Frontal cortex (tissue), 4 donors: ENCODE measurements around the gene TRPV5. TPM values are rescaled to one million over a fixed set of nuclear protein-coding genes. Genes with fewer than 3 reads are reported as not detected.

Experiments used
- DNase-seq, 2 donors: peaks; one replicate each; pipeline ENCODE4 v3.0.0; 2012; ENCODE audit warnings: low spot score in 2 of 2
- FAIRE-seq: peaks from 2 replicates; lab custom pipeline; 2012; peaks lifted over from hg19 to GRCh38; lab: Jason Lieb, UNC
- total RNA-seq: library from RNA; depleted of rRNA; stranded (reverse); fragments of >200 nt; gene quantifications from one replicate; pipeline ENCODE4 v1.2.3, GENCODE V29; 2014
- donor health status: control.
- donor health status: control.
- donor health status: control.

TRPV5 gene
- total RNA-seq, 1 donor from 2014 or later, result not detected

DNA sequence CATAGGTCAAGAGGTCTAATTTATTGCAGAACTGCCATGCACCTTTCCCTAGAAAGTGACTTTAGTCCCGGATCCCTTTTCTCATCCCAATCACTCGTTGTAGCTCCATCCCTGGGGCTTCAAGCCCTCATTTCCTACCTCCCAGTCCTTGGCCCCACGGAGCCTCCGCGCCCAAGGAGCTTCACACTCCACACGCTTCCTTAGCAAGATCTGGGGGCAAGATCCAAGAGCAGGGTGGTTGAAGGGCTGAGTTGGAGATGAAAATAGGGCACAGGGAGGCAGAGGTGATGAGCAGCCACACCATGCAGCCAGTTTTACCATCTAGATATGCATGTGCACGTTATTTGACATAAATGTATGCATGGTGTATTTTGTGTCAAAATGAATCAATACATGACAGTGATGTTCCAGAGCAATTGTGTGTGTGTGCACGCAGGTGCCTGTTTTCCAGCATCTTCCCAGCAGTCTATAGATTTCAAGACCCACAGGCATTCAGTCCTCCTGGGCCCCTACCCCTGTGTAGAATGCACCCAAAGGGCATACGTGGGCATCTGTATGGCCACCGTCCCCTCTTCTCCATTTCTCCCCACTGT lies 42.0 kb downstream of the TRPV5 start:
- no peak for DNase-seq
- FAIRE-seq, result no peak

DNA sequence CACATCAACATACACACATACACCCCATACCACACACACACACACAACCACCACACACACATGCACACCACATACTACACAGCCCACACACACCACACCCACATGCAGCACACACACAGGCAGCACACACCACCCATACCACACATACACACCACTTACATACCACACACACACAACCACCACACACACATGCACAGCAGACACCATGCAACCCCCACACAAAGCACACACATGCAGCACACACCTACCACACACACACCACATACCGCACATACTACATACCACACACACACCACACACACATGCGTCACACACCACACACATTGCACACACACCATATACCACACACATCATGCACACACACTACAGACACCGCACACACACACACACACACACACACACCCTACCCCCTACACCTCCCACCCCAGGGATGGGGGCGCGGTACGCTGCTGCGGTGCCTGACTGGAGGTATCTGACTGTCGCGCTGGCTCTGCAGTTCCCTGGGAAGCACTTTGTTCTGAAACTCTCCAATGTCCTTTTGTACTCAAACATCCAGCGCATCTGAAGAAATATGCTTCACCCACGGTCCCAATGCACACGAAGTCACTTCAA lies 42.6 kb downstream of the TRPV5 start:
- FAIRE-seq, result no peak
- DNase-seq, result no peak

DNA sequence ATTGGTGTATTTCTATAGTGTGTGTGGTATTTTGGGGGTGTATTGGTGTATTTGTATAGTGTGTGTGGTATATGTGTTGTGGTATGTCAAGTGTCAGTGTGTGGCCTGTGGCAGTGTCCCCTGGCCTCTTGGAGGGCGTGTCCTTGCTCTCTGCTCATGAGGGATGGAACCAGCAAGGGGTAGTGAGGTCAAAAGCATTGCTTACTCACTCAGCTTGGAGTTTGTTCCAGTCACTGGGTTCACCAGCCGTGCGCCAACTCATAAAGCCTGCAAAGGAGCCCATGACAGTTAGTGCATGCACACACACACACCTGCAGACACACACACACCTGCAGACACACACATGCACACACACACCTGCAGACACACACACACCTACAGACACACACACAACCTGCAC lies 43.7 kb downstream of the TRPV5 start:
- no peak for FAIRE-seq
- DNase-seq, result no peak

DNA sequence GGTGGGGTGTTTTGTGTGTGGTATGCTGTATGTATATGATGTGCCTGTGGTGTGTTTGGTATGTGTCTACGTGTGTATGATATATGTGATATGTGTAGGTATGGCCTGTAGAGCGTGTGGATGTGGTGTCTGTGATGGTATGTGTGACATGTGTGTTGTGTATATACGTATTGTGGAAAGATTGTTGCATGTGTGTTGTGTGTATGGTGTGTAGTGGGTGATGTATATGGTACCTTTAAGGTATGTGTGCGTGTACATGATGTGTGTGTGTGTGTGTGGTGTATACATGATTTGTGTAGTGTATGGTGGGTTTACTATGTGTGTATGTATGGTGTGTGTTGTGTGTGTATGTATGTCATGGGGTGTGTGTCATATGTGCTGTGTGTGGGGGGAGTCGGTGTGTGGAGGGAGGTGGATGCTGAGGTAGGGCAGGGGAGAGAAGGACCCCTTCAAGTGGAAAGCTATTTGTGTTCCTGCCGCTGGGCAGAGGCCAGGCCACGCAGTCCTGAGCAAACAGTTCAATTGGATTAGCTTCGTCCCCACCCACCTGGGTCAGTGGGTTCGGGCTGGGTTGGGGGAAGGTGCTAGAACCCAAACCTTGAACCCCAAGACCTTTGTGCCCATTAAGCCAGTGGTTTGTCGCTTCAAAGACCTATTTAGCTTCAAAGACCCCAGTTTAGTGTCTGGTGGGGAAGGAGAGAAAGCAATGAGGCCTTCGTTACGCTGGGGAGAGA lies 46.1 kb downstream of the TRPV5 start:
- FAIRE-seq, result no peak
- DNase-seq, result no peak

DNA sequence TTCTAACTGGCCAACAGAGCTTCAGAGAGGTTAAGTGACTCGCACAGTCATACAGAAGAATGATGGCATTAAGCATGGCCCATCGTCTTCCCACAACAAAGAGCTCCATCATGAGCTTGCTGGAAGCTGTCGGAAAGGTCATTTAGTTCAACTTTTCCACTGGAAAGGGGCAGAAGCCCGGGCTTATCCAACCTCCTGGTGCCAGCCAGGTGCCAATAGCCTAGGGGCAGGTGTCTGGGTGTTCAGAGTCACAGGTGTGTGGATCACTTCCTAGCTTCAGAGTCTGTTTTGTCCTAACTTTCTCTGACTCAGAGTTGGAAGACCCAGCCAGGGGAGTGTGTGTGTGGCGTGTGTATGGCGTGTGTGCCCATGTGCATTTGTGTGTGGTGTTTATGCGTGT lies 46.7 kb downstream of the TRPV5 start:
- no peak for FAIRE-seq
- DNase-seq, result no peak

DNA sequence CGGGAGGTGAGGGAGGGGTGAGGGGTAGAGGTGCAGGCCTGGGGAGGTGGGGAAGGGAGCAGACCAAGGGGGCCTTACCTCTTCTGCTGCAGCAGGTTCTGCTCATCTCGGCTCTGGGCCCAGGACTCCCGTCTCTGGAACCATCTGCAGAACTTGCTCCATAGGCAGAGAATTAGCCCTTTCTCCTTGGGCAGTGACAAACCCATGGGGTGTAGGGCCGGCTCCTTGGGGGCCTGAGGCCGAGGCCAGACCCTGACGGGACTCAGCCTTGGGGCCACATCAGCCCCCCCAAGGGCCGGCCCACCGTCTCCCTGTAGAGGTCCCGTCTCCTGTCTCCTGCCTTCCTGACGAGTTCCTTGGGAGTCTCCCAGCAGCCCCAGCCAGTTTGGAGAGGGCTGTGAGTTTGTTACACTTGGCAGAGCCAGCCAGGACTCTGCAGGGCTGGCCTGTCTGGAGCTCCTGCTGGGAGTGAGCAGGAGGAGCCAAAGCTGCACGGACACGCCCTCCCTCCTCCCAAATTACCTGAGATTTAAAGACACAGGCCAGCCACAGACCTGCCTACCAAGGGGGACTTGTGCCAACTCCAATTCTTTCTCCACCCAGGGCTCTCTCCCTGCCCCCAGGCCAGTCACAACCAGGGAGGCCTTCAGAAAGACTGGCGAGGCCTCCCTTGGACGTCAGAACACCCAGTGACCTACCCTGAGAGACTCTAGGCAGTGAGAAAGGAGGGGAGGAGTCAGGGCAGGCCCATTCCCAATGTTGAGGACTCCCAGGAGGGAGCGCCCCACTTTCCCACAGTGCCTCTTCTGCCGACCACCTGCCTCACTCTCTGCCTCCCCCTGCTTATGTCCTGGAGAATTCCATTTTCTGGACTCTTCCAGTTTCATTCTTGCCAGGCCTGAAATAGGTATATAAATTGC lies 48.0 kb downstream of the TRPV5 start, which contains the start of gene TRPV6:
TRPV6 (minus strand) TSS at position 435 of the 920 bp plus-strand sequence.
- FAIRE-seq (no peak), DNase-seq (no peak)

DNA sequence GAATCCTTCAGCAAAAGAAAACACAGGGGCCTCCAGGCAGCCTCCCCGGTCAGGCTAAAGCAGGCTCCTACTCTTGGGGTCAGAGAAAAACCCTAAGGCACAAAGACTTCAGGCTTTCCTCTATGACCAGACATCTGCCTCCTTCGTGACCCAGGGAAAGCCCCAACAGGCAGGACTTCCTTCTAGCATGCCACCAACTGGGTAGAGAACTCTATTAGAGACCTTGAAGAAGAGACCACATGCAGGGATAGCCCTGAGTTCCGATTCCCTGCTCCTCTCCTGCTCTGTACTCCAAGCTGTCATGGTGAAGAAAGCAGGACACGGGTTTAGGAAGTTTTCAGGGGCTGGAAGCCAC lies 49.3 kb downstream of the TRPV5 start:
- no peak for FAIRE-seq

DNA sequence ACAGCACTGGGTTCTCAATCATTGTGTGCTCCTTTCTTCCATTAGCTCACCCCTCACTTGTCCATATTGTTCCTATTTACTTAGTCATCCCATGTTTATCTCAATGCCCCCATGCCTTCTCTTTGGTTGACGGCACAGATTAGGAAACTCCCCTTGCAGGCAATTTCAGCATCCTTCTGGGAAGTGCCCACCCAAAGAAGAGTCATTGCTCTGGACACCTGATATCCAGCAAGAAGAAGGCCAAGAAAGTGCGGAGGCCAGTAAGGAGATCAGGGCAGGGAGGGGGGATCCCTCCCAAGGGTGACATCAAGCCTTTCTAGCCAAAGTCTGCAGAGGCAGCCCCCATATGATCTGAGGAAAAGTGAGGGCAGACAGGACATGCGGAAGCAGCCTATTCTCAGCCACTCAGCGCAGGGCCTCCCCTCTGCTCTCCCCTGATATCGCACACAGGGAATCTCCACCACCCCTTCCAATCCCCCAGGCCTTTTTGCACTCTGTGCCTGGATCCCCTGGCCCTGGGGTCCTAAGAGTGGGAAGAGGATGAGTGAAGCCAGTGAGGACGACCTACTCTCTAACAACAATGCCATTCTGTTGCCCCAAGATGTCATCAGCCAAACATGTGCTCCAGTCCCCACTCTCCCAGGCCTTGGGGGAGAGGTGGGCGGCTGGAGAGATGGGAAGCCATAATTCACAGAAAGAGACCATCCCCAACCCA lies 49.8 kb downstream of the TRPV5 start:
- no peak for DNase-seq
- FAIRE-seq, result no peak

More for the DNA sequence above, 49.3 kb downstream of the TRPV5 start:
- no peak for DNase-seq

DNA sequence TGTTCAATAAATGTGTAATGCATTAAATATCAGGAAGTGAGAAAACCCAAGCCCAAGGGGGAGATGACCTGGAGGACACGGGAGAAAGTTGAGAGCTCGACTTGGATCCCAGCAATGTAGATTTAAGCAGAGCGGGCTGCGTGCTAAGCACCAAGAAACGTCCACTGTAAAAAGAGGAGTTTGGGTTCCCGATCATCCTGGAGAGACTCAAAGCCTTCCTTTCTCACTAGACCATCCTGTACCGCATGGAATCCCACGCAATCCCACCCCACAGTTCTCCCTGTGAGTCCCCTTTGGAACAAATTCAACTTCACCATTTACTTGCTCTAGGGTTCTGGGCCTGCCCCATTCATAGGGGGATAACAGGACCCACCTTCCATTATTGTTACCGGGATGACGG lies 50.4 kb downstream of the TRPV5 start:
- DNase-seq, result no peak
- no peak for FAIRE-seq

DNA sequence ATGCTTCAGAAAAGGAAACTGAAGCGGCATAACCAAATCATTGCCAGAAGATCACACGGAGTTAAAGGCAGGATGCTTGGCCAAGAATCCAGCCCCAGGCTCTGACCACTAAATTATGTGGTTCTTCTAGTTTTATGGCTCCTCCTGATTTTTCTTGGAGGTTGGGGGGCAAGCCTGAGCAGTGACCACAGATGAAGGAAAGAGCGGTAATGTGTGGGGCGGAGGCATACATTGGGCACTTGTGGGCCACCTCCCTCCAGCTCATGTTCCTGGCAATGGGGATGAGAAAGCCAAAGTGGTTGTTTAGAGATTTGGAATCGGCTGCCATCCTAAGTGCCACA lies 51.2 kb downstream of the TRPV5 start:
- DNase-seq (no peak), FAIRE-seq (no peak)

DNA sequence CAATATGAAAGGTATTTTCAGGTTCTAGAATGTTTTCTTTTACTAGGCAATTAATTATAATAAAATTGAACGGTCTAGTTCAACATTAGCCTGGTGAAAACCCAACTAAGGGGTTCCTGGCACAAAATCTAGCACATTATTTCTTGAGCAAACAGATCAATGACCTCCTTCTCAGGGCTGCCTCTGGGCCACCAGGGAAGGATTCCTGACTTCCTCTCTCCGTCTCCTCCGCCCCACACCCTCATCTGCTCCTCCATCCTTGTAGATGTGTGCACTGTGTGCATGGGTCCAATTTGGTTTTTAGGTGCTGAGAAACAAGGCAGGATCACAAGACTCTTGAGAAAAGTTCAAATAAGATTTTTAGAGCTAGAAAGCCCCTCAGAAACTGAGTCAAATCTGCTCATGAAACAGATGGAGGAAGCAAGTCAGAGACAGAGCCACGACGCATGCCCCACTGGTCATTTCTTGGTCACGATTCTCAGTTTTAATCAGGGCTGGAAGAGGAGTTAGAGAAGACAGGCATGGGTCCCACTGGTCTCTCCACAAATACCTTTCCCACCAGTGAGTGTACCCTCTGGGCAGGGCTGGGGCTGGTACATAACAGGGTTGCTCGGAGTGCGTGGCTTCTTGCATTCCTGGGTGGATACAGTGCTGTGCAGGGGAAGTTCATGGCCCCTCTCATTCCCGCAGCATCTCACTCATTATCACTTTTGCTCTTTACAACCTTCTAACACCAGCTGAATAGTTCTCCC lies 51.8 kb downstream of the TRPV5 start:
- no peak for DNase-seq
- no peak for FAIRE-seq

DNA sequence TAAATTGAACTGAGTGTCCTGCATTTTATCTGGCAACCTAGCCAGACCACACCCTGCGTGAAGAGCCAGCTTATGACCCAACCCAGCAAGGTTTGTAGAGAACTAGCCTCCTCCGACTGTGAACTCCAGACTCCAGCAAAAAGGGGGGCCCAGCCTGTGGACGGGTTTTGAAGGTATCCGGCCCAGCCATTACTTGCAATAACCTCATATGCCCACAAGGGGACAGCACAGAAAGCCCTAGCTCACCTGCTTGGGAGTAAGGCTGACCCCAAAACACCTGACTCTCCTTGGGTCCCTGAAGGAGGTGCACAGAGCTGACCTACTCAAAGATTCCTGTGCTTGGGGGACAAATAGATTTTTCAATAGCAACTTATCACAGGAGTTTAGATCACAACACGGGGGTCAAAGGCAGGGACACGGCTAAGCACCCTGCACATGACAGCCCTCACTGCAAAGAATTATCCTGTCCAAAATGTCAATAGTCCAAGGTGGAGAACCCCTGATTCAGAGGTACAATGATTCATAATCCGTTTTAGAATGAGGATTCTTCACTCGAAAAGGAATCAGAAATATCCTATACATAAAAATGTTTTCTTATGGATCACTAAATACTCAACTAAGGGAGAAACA lies 52.6 kb downstream of the TRPV5 start:
- FAIRE-seq (no peak), DNase-seq (no peak)

DNA sequence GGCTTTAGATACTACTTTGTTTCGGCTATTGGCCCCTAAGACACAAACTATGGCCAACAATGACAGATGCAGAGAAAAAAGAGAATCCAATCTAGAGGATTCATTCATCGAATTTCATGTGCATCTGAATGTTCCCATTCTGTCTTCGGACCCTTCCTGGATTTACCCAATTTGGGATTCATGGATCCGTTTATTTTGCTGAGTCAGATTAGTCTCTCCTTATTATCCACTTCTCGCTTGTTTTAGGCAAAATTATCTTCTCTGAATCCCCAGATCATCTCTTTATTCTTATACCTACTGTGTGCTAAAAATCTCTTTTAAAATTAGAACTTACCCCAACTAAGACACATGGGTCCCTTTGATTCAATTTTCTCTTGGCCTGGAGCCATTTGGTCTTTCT lies 54.5 kb downstream of the TRPV5 start:
- DNase-seq (no peak), FAIRE-seq (no peak)

DNA sequence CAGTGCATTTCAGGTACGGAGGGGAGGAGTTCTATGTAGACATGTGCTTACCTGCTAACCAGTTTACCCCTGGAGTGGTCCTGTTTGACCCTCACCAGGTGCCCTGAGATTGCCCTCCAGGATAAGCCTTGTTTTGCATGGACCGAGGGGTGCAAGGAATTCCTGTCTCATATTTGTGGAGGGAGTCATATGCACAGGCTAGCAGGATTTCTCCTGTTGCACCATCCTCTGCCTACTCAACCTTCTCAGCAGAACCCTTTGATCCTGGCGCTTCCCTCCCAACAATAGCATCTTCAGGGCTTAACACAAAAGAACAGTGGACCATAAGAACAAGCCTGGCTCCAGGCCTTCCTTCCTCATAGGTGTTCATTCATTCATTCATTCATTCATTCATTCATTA lies 55.2 kb downstream of the TRPV5 start:
- FAIRE-seq, result no peak
- no peak for DNase-seq

DNA sequence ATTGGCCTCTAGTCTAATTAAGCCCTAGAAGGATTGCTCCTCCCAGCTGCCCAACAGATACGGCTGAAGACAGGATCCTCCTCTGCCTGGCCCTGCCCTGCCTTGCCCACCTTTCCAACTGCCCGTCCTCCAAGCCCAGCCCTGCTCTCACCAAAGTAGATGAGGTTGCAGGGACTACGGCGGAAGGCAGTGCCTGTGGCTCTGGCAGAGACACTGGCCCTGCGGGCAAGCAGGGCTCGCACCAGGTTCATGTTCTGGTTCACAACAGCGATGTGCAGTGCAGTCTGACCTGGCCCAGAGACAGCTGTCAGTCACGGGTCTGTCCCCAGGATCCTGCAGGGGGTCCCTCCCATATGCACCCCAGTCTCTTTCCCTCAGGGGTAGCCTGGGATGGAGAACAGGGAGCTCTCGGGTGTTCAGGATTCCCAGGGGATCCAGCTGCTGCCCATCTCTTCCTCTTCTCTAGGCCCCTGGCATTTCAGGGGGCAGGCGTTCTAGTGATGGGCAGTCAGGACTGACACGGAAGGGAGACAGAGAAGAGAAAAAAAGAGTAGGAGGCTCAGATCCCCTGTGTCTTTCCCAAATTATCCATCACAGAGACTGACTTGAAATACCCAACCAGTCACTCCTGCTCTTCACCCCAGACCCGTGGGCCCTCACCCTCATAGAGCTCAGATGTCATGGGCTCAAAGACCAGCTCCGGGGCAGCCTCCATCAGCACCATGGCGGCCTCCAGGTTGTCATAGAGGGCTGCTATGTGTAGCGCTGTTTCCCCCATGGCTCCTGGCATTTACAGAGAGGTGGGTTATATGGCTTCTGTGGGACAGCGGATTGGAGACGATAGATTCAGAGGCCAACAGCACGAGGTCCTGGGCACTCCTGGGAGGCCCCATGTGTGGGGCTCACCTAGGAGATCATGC lies 56.3 kb downstream of the TRPV5 start:
- no peak for FAIRE-seq

DNA sequence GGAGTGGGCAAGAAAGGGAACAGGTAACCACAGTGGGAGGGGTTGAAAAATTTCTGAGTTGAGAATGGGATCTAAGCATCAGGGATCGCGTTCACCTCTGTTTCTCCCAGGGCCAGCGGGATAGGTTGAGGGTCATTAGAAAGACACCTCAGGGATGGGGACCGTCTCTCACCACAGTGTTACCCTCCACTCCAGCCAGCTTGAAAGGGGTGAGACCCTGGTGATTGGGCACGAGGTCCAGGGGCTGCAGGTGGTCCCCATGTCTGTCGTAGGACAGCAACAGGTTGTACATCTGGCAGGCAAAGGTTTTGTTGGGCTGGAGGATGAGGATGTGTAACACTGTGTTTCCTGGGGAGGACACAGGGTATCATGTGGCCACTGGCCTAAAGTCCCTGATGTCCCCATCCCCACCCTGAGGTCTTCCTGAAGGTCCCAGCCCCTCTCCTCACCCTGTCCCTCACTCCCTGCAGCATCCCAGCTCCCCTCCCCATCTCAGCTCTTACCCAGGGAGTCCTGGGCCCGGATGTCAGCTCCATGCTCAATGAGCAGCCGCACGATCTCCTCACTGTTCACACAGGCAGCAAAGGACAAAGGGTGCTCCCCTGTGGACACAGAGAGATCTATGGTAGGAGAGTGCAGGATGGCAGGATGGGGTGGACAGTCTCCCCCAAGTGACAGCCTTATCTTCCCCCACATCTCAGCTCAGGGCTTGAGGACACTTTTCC lies 57.1 kb downstream of the TRPV5 start:
- FAIRE-seq (no peak), DNase-seq (no peak)

More for the DNA sequence above, 56.3 kb downstream of the TRPV5 start:
- no peak for DNase-seq

DNA sequence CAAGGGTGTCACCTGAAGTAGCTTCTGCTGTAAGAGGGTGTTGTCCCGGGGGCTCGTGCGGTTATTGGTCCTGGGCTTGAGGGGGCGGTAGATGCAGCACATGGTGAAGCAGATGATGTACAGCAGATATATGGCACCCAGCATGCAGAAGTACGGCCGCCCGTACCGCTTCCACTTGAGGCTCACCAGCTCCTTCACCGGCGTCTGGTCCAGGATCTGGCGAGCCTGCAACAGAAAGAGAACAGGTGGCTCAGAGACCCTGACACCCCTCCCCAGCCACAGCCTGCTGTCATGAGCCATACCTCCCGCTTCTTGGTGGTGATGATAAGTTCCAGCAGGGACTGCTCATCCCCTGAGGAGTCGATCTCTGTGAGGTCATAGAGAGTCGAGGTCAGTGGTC lies 58.1 kb downstream of the TRPV5 start:
- FAIRE-seq (no peak), DNase-seq (no peak)
